Fibroblast of lung (primary cell): ENCODE data around the gene ADAP1. TPM values are rescaled to one million over a fixed set of nuclear protein-coding genes. Genes with fewer than 3 reads are reported as not detected.
A peak's percentile ranks its signal among the peaks of the same experiment; 100 is the strongest.
"Not testable (repeated sequence)": the region's sequence is repeated elsewhere in the genome, so short reads cannot be mapped to it uniquely, and the experiment has no call there.

Experiments
- DNase-seq, 2 donors: peaks; one replicate each; pipeline versions ENCODE4 v3.0.0 to v3.0.0-alpha.2; 2010; ENCODE audit warnings: low read depth in 2 of 2
- H2AFZ ChIP-seq: 2 replicates; pipeline ENCODE4 v1.5.1; 2012; ENCODE audit warnings: low read length, control low read depth, inconsistent platforms
- H3K27ac ChIP-seq: 2 replicates; pipeline ENCODE4 v1.5.1; 2011; ENCODE audit warnings: low read length, control low read depth; ENCODE audit not compliant: insufficient read depth
- H3K27me3 ChIP-seq: 2 replicates; pipeline ENCODE4 v1.5.1; 2011; ENCODE audit warnings: mild to moderate bottlenecking, low read length; ENCODE audit not compliant: control insufficient read depth, insufficient read depth
- H3K36me3 ChIP-seq: 2 replicates; pipeline ENCODE4 v1.5.1; 2011; ENCODE audit warnings: low read length; ENCODE audit not compliant: control insufficient read depth, insufficient read depth
- H3K4me1 ChIP-seq: 2 replicates; pipeline ENCODE4 v1.5.1; 2011; ENCODE audit warnings: low read length; ENCODE audit not compliant: control insufficient read depth, insufficient read depth; ENCODE audit errors: extremely low read depth
- H3K4me2 ChIP-seq: 2 replicates; pipeline ENCODE4 v1.5.1; 2011; ENCODE audit warnings: low read length, control low read depth; ENCODE audit not compliant: insufficient read depth; ENCODE audit errors: extremely low read depth
- H3K4me3 ChIP-seq, 4 experiments: fragments of 200-600 bp in 1 of 4; sonication (generic) in 1 of 4; replicated peaks in 1 of 4; 2 replicates each; pipeline ENCODE4 v1.5.1; 2011 to 2016; ENCODE audit warnings: low read length in 4 of 4, low read depth in 3 of 4, mild to moderate bottlenecking in 3 of 4, control low read depth in 2 of 4, inconsistent platforms in 1 of 4, mixed read lengths in 1 of 4; ENCODE audit not compliant: insufficient read depth in 1 of 4; ENCODE audit errors: control extremely low read depth in 1 of 4
- H3K79me2 ChIP-seq: 2 replicates; pipeline ENCODE4 v1.5.1; 2012; ENCODE audit warnings: mild to moderate bottlenecking, low read length, inconsistent platforms; ENCODE audit not compliant: control insufficient read depth, insufficient read depth
- H3K9ac ChIP-seq: 2 replicates; pipeline ENCODE4 v1.5.1; 2011; ENCODE audit warnings: mild to moderate bottlenecking, low read length, control low read depth; ENCODE audit not compliant: insufficient read depth
- H3K9me3 ChIP-seq: 2 replicates; pipeline ENCODE4 v1.5.1; 2012; ENCODE audit warnings: low read depth, low read length; ENCODE audit not compliant: control insufficient read depth, insufficient read depth
- H4K20me1 ChIP-seq: 2 replicates; pipeline ENCODE4 v1.5.1; 2011; ENCODE audit warnings: low read length; ENCODE audit not compliant: control insufficient read depth, insufficient read depth; ENCODE audit errors: extremely low read depth
- EZH2 ChIP-seq: IDR thresholded peaks from 2 replicates; pipeline ENCODE4 v1.5.1; 2012; ENCODE audit warnings: low read length, control low read depth, mild to moderate bottlenecking; ENCODE audit errors: missing control alignments
- polyA minus RNA-seq: library from RNA; depleted of rRNA, polyadenylated mRNA; stranded (reverse); fragments of >200 nt; gene quantifications from 2 replicates; pipeline ENCODE4 v1.2.3, GENCODE V29; 2011; ENCODE audit warnings: low replicate concordance
- polyA plus RNA-seq, 2 donors: library from polyadenylated mRNA; depleted of rRNA in 1 of 2; stranded (reverse) in 1 of 2; unstranded in 1 of 2; fragments of >200 nt; gene quantifications; 2 replicates each; pipeline ENCODE4 v1.2.1, GENCODE V29; 2011 to 2012; ENCODE audit warnings: missing spikeins in 1 of 2
- total RNA-seq: library from RNA; depleted of rRNA; stranded (reverse); fragments of >200 nt; gene quantifications from 2 replicates; pipeline ENCODE4 v1.2.1, GENCODE V29; 2014
- TF ChIP-seq, protein P1 (sequence below), 2 donors: IDR thresholded peaks in 1 of 2; conservative IDR thresholded peaks in 1 of 2; 1 replicate in 1 of 2; 2 replicates in 1 of 2; pipeline ENCODE4 v1.5.1; 2011 to 2012; ENCODE audit warnings: low read length in 2 of 2, control low read depth in 1 of 2, inconsistent platforms in 1 of 2, low read depth in 1 of 2, mild to moderate bottlenecking in 1 of 2

The ADAP1 gene, protein sequence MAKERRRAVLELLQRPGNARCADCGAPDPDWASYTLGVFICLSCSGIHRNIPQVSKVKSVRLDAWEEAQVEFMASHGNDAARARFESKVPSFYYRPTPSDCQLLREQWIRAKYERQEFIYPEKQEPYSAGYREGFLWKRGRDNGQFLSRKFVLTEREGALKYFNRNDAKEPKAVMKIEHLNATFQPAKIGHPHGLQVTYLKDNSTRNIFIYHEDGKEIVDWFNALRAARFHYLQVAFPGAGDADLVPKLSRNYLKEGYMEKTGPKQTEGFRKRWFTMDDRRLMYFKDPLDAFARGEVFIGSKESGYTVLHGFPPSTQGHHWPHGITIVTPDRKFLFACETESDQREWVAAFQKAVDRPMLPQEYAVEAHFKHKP
- total RNA-seq (1.0 and 2.3 TPM in 2 replicates), polyA plus RNA-seq (1.0 and 1.1 TPM in 2 replicates), polyA minus RNA-seq (9.2 TPM in 1 of 2 replicates, not detected in the other)
- 1.7 TPM in 2 replicates for polyA plus RNA-seq (2012)

DNA sequence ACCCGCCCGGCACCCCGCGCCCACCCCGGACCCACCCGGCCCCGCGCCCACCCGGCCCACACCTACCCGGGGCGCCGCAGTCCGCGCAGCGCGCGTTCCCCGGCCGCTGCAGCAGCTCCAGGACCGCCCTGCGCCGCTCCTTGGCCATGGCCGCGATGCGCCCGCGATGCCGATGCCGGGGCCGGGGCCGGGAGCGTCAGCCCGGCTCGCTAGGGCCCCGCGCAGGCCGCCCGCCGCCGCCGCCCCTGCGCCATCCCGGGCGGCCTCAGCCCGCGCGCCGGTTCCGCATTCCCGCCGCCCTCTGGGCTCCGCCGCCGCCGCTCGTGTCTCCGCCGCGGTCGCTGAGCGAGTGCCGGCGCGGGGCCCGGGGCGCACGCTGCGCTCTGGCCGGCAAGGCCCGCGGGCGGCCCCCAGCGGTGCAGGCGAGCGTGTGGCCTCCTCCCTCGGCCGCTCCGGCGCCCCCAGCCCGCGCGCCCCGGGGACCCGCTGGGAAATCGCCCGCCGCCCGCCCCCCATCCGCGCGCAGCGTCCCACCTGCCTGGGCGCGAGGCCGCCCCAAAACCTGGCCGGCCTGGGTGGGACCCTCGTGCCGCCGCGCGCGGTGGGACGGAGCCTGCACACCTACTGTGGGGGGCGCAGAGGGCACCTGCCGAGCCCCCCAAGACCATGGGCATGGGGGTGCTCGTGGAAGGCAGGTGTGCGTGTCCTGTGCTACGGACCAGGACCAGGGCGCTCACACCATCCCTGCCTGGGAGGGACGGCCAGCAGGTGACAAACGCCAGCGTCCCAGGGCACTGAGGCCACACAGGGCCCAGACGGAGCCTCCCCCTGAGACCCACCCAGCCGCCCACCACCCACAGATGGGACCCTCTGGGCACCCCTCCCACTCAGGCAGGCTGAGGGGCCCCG is at the start of gene ADAP1:
Gene ADAP1 (minus strand): TSS at position 351 of the 909 bp plus-strand sequence. CDS start 203 bp downstream, at position 148.
- peak; percentile 41 to 55 for DNase-seq
- H4K20me1 ChIP-seq = no peaks in the 10 kb centered on the region
- no peaks in the 10 kb centered on the region for H3K9me3 ChIP-seq
- no peak within 1 kb of the TSS for H3K27ac ChIP-seq
- H3K36me3 ChIP-seq = no peaks in the 10 kb centered on the region
- no peak within 1 kb of the TSS for H3K9ac ChIP-seq
- H3K79me2 ChIP-seq = no peaks in the 10 kb centered on the region
- no peak within 1 kb of the TSS for H2AFZ ChIP-seq
- peak within 1 kb of the TSS; percentile 59 for H3K4me2 ChIP-seq
- peak within 1 kb of the TSS in 3 of 4 experiments; percentile 19 to 46 (median 23) for H3K4me3 ChIP-seq
- TF ChIP-seq EZH2 = no peak
- TF ChIP-seq, protein P1, sequence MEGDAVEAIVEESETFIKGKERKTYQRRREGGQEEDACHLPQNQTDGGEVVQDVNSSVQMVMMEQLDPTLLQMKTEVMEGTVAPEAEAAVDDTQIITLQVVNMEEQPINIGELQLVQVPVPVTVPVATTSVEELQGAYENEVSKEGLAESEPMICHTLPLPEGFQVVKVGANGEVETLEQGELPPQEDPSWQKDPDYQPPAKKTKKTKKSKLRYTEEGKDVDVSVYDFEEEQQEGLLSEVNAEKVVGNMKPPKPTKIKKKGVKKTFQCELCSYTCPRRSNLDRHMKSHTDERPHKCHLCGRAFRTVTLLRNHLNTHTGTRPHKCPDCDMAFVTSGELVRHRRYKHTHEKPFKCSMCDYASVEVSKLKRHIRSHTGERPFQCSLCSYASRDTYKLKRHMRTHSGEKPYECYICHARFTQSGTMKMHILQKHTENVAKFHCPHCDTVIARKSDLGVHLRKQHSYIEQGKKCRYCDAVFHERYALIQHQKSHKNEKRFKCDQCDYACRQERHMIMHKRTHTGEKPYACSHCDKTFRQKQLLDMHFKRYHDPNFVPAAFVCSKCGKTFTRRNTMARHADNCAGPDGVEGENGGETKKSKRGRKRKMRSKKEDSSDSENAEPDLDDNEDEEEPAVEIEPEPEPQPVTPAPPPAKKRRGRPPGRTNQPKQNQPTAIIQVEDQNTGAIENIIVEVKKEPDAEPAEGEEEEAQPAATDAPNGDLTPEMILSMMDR (conservative IDR thresholded peaks at IDR 0.05 in 1 of 2, IDR thresholded peaks at IDR 0.05 in 1 of 2; ENCODE audit: low read depth in 1 of 2, low read length in 2 of 2) = no peak
- H3K27me3 ChIP-seq = peaks cover 5% of the 10 kb centered on the region
- H3K4me1 ChIP-seq = no peaks in the 10 kb centered on the region

DNA sequence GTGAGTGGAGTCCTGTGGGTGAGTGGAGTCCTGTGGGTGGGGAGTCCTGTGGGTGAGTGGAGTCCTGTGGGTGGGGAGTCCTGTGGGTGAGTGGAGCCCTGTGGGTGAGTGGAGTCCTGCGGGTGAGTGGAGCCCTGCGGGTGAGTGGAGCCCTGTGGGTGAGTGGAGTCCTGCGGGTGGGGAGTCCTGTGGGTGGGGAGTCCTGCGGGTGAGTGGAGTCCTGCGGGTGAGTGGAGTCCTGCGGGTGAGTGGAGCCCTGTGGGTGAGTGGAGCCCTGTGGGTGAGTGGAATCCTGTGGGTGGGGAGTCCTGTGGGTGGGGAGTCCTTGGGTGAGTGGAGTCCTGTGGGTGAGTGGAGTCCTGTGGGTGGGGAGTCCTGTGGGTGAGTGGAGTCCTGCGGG is 48.0 kb upstream of the ADAP1 start:
- H3K9me3 ChIP-seq, H3K36me3 ChIP-seq, DNase-seq: not testable (repeated sequence)

DNA sequence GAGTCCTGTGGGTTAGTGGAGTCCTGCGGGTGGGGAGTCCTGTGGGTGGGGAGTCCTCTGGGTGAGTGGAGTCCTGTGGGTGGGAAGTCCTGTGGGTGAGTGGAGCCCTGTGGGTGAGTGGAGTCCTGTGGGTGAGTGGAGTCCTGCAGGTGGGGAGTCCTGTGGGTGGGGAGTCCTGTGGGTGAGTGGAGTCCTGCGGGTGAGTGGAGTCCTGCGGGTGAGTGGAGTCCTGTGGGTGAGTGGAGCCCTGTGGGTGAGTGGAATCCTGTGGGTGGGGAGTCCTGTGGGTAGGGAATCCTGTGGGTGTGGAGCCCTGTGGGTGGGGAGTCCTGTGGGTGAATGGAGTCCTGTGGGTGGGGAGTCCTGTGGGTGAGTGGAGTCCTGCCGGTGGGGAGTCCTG is 47.5 kb upstream of the ADAP1 start:
- not testable (repeated sequence) for H3K79me2 ChIP-seq, H2AFZ ChIP-seq, H4K20me1 ChIP-seq, H3K27me3 ChIP-seq, H3K27ac ChIP-seq, H3K9ac ChIP-seq, DNase-seq, H3K4me2 ChIP-seq, H3K36me3 ChIP-seq, H3K4me1 ChIP-seq, H3K4me3 ChIP-seq, H3K9me3 ChIP-seq

More for the DNA sequence above, 48.0 kb upstream of the ADAP1 start:
- not testable (repeated sequence) for H3K4me3 ChIP-seq, H3K4me2 ChIP-seq, H3K27ac ChIP-seq, H3K27me3 ChIP-seq, H2AFZ ChIP-seq, H3K4me1 ChIP-seq, H4K20me1 ChIP-seq, H3K79me2 ChIP-seq, H3K9ac ChIP-seq

DNA sequence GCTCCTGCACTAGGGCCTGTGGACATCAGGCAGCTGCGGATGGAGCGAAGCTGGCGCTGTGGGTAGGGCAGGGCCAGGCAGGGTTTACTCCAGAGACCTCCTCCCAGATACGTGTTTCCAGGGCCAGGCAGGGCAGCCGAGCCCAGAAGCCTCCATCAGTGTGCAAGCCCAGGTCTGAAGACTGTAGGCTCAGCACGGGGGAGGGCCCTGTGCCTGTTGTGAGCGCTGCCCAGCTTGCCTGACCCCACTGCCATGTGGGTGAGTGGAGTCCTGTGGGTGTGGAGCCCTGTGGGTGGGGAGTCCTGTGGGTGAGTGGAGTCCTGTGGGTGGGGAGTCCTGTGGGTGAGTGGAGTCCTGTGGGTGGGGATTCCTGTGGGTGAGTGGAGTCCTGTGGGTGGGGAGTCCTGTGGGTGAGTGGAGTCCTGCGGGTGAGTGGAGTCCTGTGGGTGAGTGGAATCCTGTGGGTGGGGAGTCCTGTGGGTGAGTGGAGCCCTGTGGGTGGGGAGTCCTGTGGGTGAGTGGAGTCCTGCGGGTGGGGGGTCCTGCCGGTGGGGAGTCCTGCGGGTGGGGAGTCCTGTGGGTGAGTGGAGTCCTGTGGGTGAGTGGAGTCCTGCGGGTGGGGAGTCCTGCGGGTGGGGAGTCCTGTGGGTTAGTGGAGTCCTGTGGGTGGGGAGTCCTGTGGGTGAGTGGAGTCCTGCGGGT is 46.7 kb upstream of the ADAP1 start:
- not testable (repeated sequence) for H3K36me3 ChIP-seq, H2AFZ ChIP-seq, H3K27me3 ChIP-seq, H3K4me3 ChIP-seq, H4K20me1 ChIP-seq, H3K9ac ChIP-seq, H3K9me3 ChIP-seq, H3K27ac ChIP-seq, DNase-seq, H3K4me2 ChIP-seq, H3K4me1 ChIP-seq, H3K79me2 ChIP-seq
